HG03520 (cell line): ENCODE measurements around the gene WDR88.

ENCODE experiments used
- ATAC-seq: cut with Tn5 transposase; IDR thresholded peaks from one replicate; pipeline ENCODE4 v1.9.1; 2021; ENCODE audit warnings: mild to moderate bottlenecking, moderate library complexity; ENCODE audit not compliant: unreplicated experiment

The WDR88 gene

GRCh38 chr19:33196446-33197193 lies 64.7 kb downstream of the WDR88 start:
- no peak for ATAC-seq

GRCh38 chr19:33197591-33198000 lies 65.7 kb downstream of the WDR88 start:
- ATAC-seq = no peak

- no peak for ATAC-seq
These were observed 66.3 kb downstream of the WDR88 start for GRCh38 chr19:33198169-33198568.

GRCh38 chr19:33199441-33200265 lies 67.7 kb downstream of the WDR88 start:
- ATAC-seq = no peak

GRCh38 chr19:33201473-33201872 lies 69.6 kb downstream of the WDR88 start:
- ATAC-seq = no peak

- ATAC-seq = no peak
These were observed 70.1 kb downstream of the WDR88 start for GRCh38 chr19:33201886-33202545.

GRCh38 chr19:33202546-33203507 lies 70.9 kb downstream of the WDR88 start:
- ATAC-seq = no peak

- ATAC-seq = no peak
These were observed 71.6 kb downstream of the WDR88 start for GRCh38 chr19:33203529-33203928.

GRCh38 chr19:33204136-33204973 lies 72.4 kb downstream of the WDR88 start:
- no peak for ATAC-seq

- no peak for ATAC-seq
These were observed 73.2 kb downstream of the WDR88 start for GRCh38 chr19:33205110-33205509.

GRCh38 chr19:33205531-33206260 lies 73.8 kb downstream of the WDR88 start:
- ATAC-seq = no peak

- no peak for ATAC-seq
These were observed 74.5 kb downstream of the WDR88 start for GRCh38 chr19:33206261-33207039.

- no peak for ATAC-seq
These were observed 75.2 kb downstream of the WDR88 start for GRCh38 chr19:33207040-33207620.

GRCh38 chr19:33207903-33208302 lies 76.0 kb downstream of the WDR88 start:
- ATAC-seq = no peak

GRCh38 chr19:33208371-33208895 lies 76.5 kb downstream of the WDR88 start:
- ATAC-seq = no peak

GRCh38 chr19:33208904-33209849 lies 77.3 kb downstream of the WDR88 start:
- no peak for ATAC-seq
